NCI-H748 (cell line): ENCODE results near the gene COL23A1.
"Not testable (repeated sequence)": the region's sequence is repeated elsewhere in the genome, so short reads cannot be mapped to it uniquely, and the experiment has no call there.

Source experiments
- DNase-seq: peaks from one replicate; lab custom pipeline; 2025; ENCODE audit not compliant: unreplicated experiment; lab: John Stamatoyannopoulos, UW

Gene COL23A1

GRCh38 chr5:178383301-178383918, 206.8 kb downstream of the COL23A1 start:
- no peak for DNase-seq

GRCh38 chr5:178382754-178383164, 207.4 kb downstream of the COL23A1 start:
- no peak for DNase-seq

GRCh38 chr5:178381921-178382695, 208.1 kb downstream of the COL23A1 start:
- no peak for DNase-seq

GRCh38 chr5:178381206-178381605, 209.0 kb downstream of the COL23A1 start:
- no peak for DNase-seq

- no peak for DNase-seq
Measured at GRCh38 chr5:178380541-178381074, 209.6 kb downstream of the COL23A1 start.

- DNase-seq: no peak
Measured at GRCh38 chr5:178380086-178380485, 210.1 kb downstream of the COL23A1 start.

GRCh38 chr5:178378527-178379484, 211.4 kb downstream of the COL23A1 start:
- DNase-seq: no peak

- DNase-seq: no peak
Measured at GRCh38 chr5:178377583-178378270, 212.5 kb downstream of the COL23A1 start.

GRCh38 chr5:178376921-178377582, 213.1 kb downstream of the COL23A1 start:
- no peak for DNase-seq

GRCh38 chr5:178375348-178375747, 214.8 kb downstream of the COL23A1 start:
- no peak for DNase-seq

GRCh38 chr5:178373711-178374110, 216.5 kb downstream of the COL23A1 start:
- DNase-seq: no peak

GRCh38 chr5:178372142-178372571, 218.0 kb downstream of the COL23A1 start:
- DNase-seq: no peak

- DNase-seq: no peak
Measured at GRCh38 chr5:178371362-178372111, 218.7 kb downstream of the COL23A1 start.

- no peak for DNase-seq
Measured at GRCh38 chr5:178370102-178370501, 220.1 kb downstream of the COL23A1 start.

- DNase-seq: not testable (repeated sequence)
Measured at GRCh38 chr5:178369469-178369868, 220.7 kb downstream of the COL23A1 start.

- DNase-seq: no peak
Measured at GRCh38 chr5:178368716-178369300, 221.4 kb downstream of the COL23A1 start.

- DNase-seq: no peak
Measured at GRCh38 chr5:178368274-178368673, 221.9 kb downstream of the COL23A1 start.

GRCh38 chr5:178367736-178368120, 222.5 kb downstream of the COL23A1 start:
- no peak for DNase-seq
